Measurements from ENCODE around the gene NEK8.

GRCh38 chr17:28738680-28739384 is 10.2 kb downstream of the NEK8 start:
- TF ChIP-seq EP300 (IDR thresholded peaks at IDR 0.05), result no peak
- TF ChIP-seq CTCF (IDR thresholded peaks at IDR 0.05), result no peak
- TF ChIP-seq POLR2AphosphoS5 (IDR thresholded peaks at IDR 0.05), result no peak
- no peak for TF ChIP-seq POLR2A (IDR thresholded peaks at IDR 0.05)
